ENCODE results near the gene EYS. TPM values are rescaled to one million over a fixed set of nuclear protein-coding genes. Genes with fewer than 3 reads are reported as not detected.

Gene EYS
- total RNA-seq, 6 experiments from 2014 or later, result 0.18 TPM; not detected in 5

- H3K4me1 Mint-ChIP-seq (ENCODE audit: low read depth), result peaks cover 30% of the 10 kb centered on the region
- no peaks in the 10 kb centered on the region; the same call in 1 of the 2 replicates for H3K27me3 Mint-ChIP-seq (ENCODE audit: insufficient read depth)
- H3K36me3 Mint-ChIP-seq (ENCODE audit: low read depth), result no peaks in the 10 kb centered on the region
- no peak overlapping the region for H3K4me3 Mint-ChIP-seq
- H3K9me3 Mint-ChIP-seq, result no peaks in the 10 kb centered on the region
- TF ChIP-seq CTCF (IDR thresholded peaks at IDR 0.05), result no peak
- no peak for DNase-seq
- H3K27ac Mint-ChIP-seq, result no peak overlapping the region
These were observed 1907.7 kb downstream of the EYS start for GRCh38 chr6:63799313-63799712.

- H3K4me1 Mint-ChIP-seq (ENCODE audit: low read depth), result peaks cover 29% of the 10 kb centered on the region
- H3K36me3 Mint-ChIP-seq (ENCODE audit: low read depth), result no peaks in the 10 kb centered on the region
- H3K9me3 Mint-ChIP-seq, result no peaks in the 10 kb centered on the region
- no peak overlapping the region for H3K4me3 Mint-ChIP-seq
- H3K27me3 Mint-ChIP-seq (ENCODE audit: insufficient read depth), result no peaks in the 10 kb centered on the region; the same call in 1 of the 2 replicates
- no peak for TF ChIP-seq CTCF (IDR thresholded peaks at IDR 0.05)
- H3K27ac Mint-ChIP-seq, result no peak overlapping the region
- DNase-seq, result no peak
These were observed 1908.6 kb downstream of the EYS start for GRCh38 chr6:63798378-63798777.

GRCh38 chr6:63797721-63798120 lies 1909.3 kb downstream of the EYS start:
- Mint-ChIP-seq H3K27ac (no peak overlapping the region), H3K27me3 (ENCODE audit: insufficient read depth) (no peaks in the 10 kb centered on the region; the same call in 1 of the 2 replicates), H3K9me3 (no peaks in the 10 kb centered on the region), H3K4me1 (ENCODE audit: low read depth) (peaks cover 29% of the 10 kb centered on the region), H3K36me3 (ENCODE audit: low read depth) (no peaks in the 10 kb centered on the region), H3K4me3 (no peak overlapping the region)
- no peak for DNase-seq
- TF ChIP-seq CTCF (IDR thresholded peaks at IDR 0.05), result no peak

GRCh38 chr6:63795826-63796225 lies 1911.2 kb downstream of the EYS start:
- TF ChIP-seq CTCF (IDR thresholded peaks at IDR 0.05), result no peak
- no peak for DNase-seq
- Mint-ChIP-seq H3K4me3 (no peak overlapping the region), H3K27me3 (ENCODE audit: insufficient read depth) (no peaks in the 10 kb centered on the region; the same call in 1 of the 2 replicates), H3K36me3 (ENCODE audit: low read depth) (no peaks in the 10 kb centered on the region), H3K27ac (no peak overlapping the region), H3K9me3 (no peaks in the 10 kb centered on the region), H3K4me1 (ENCODE audit: low read depth) (peaks cover 28% of the 10 kb centered on the region)

- TF ChIP-seq CTCF (IDR thresholded peaks at IDR 0.05), result no peak
- Mint-ChIP-seq H3K27me3 (ENCODE audit: insufficient read depth) (no peaks in the 10 kb centered on the region; the same call in 1 of the 2 replicates), H3K9me3 (no peaks in the 10 kb centered on the region), H3K4me1 (ENCODE audit: low read depth) (peaks cover 28% of the 10 kb centered on the region), H3K36me3 (ENCODE audit: low read depth) (no peaks in the 10 kb centered on the region), H3K27ac (no peak overlapping the region), H3K4me3 (no peak overlapping the region)
- DNase-seq, result no peak
These were observed 1912.0 kb downstream of the EYS start for GRCh38 chr6:63795006-63795405.

Data from HFFc6 (cell line).